IMR-90 (cell line): ENCODE results near the gene CNIH2. TPM values are rescaled to one million over a fixed set of nuclear protein-coding genes. Genes with fewer than 3 reads are reported as not detected.

Experiments
- ATAC-seq: fragments of 200-7000 bp; cut with Tn5 transposase; 2 replicates; pipeline ENCODE4 v1.9.1; 2020; ENCODE audit warnings: low read depth, mild to moderate bottlenecking, moderate library complexity
- BruUV-seq: library from RNA; stranded (reverse); fragments of 400-500 nt; replicated peaks from 2 replicates; lab custom pipeline; 2021; lab: Mats Ljungman, UMichigan
- CTCF ChIA-PET: fragments of 300-600 bp; formaldehyde crosslinking; extraction: SDS; loops from one replicate; lab custom pipeline; 2021; ENCODE audit warnings: antibody characterized with exemption; lab: Yijun Ruan, JAX
- POLR2A ChIA-PET: fragments of 300-600 bp; sonication (Branson Sonifier 250); formaldehyde crosslinking; loops from one replicate; lab custom pipeline; 2022; ENCODE audit warnings: antibody characterized with exemption; ENCODE audit not compliant: unreplicated experiment; lab: Charles Lee
- DNase-seq: peaks from one replicate; pipeline ENCODE4 v3.0.0; 2013
- H2AFZ ChIP-seq: replicated peaks from 2 replicates; pipeline ENCODE3; 2013; ENCODE audit warnings: low read length, mild to moderate bottlenecking; ENCODE audit not compliant: poor library complexity
- H2AK5ac ChIP-seq: 2 replicates; pipeline ENCODE4 v1.6.1; 2013; ENCODE audit warnings: low read depth, low read length, inconsistent platforms
- H2AK9ac ChIP-seq: replicated peaks from 2 replicates; pipeline ENCODE3; 2013; ENCODE audit warnings: mild to moderate bottlenecking, low read depth, low read length, moderate library complexity; ENCODE audit not compliant: poor library complexity
- H2BK120ac ChIP-seq: 2 replicates; pipeline ENCODE4 v1.6.1; 2013; ENCODE audit warnings: low read depth, low read length, inconsistent platforms
- H2BK15ac ChIP-seq: 3 replicates; pipeline ENCODE4 v1.6.1; 2013; ENCODE audit warnings: low read depth, low read length, inconsistent platforms
- H2BK20ac ChIP-seq: 2 replicates; pipeline ENCODE4 v1.6.1; 2013; ENCODE audit warnings: low read depth, mild to moderate bottlenecking, inconsistent platforms, low read length, moderate library complexity
- H2BK5ac ChIP-seq: 2 replicates; pipeline ENCODE4 v1.6.1; 2013; ENCODE audit warnings: mild to moderate bottlenecking, low read depth, low read length, inconsistent platforms; ENCODE audit not compliant: poor library complexity, severe bottlenecking
- H3K14ac ChIP-seq: replicated peaks from 2 replicates; pipeline ENCODE4 v1.6.1; 2013; ENCODE audit warnings: low read depth, low read length, inconsistent platforms
- H3K18ac ChIP-seq: 2 replicates; pipeline ENCODE4 v1.6.1; 2013; ENCODE audit warnings: low read depth, low read length, control low read depth
- H3K23ac ChIP-seq: 2 replicates; pipeline ENCODE4 v1.6.1; 2013; ENCODE audit warnings: low read depth, low read length, inconsistent platforms
- H3K27ac ChIP-seq: 2 replicates; pipeline ENCODE4 v1.5.1; 2013; ENCODE audit warnings: mild to moderate bottlenecking, control low read depth, low read length; ENCODE audit not compliant: insufficient read depth
- H3K27me3 ChIP-seq: 2 replicates; pipeline ENCODE4 v1.6.1; 2013; ENCODE audit warnings: low read length; ENCODE audit not compliant: control insufficient read depth, insufficient read depth
- H3K36me3 ChIP-seq: 2 replicates; pipeline ENCODE4 v1.6.1; 2013; ENCODE audit warnings: low read length, mixed read lengths; ENCODE audit not compliant: control insufficient read depth, insufficient read depth
- H3K4ac ChIP-seq: 2 replicates; pipeline ENCODE4 v1.6.1; 2013; ENCODE audit warnings: low read depth, low read length, inconsistent platforms
- H3K4me1 ChIP-seq: 2 replicates; pipeline ENCODE4 v1.6.1; 2013; ENCODE audit warnings: low read length, mixed read lengths; ENCODE audit not compliant: control insufficient read depth, insufficient read depth
- H3K4me2 ChIP-seq: 2 replicates; pipeline ENCODE4 v1.6.1; 2013; ENCODE audit warnings: low read depth, mild to moderate bottlenecking, control low read depth, low read length, moderate library complexity
- H3K4me3 ChIP-seq: 2 replicates; pipeline ENCODE4 v1.5.1; 2013; ENCODE audit warnings: low read depth, mild to moderate bottlenecking, control low read depth, low read length, moderate library complexity; ENCODE audit not compliant: insufficient read depth
- H3K56ac ChIP-seq: 2 replicates; pipeline ENCODE4 v1.6.1; 2013; ENCODE audit warnings: low read length, inconsistent platforms; ENCODE audit not compliant: insufficient read depth; ENCODE audit errors: extremely low read depth
- H3K79me1 ChIP-seq, 2 experiments: 2 replicates each; pipeline ENCODE4 v1.6.1; 2013; ENCODE audit warnings: low read length in 2 of 2, inconsistent platforms in 1 of 2, low read depth in 1 of 2
- H3K9ac ChIP-seq: 2 replicates; pipeline ENCODE4 v1.6.1; 2013; ENCODE audit warnings: low read depth, low read length, control low read depth
- H3K9me1 ChIP-seq: 2 replicates; pipeline ENCODE4 v1.6.1; 2013; ENCODE audit warnings: low read length, inconsistent platforms; ENCODE audit not compliant: insufficient read depth
- H3K9me3 ChIP-seq: 2 replicates; pipeline ENCODE4 v1.6.1; 2013; ENCODE audit warnings: low read length; ENCODE audit not compliant: control insufficient read depth, insufficient read depth
- H4K20me1 ChIP-seq: 2 replicates; pipeline ENCODE4 v1.6.1; 2013; ENCODE audit warnings: low read length, inconsistent platforms; ENCODE audit not compliant: insufficient read depth
- H4K5ac ChIP-seq: 2 replicates; pipeline ENCODE4 v1.6.1; 2013; ENCODE audit warnings: mild to moderate bottlenecking, low read depth, low read length, control low read depth
- H4K8ac ChIP-seq, 2 experiments: 2 replicates each; pipeline ENCODE4 v1.6.1; 2013; ENCODE audit warnings: low read depth in 2 of 2, low read length in 2 of 2, control low read depth in 1 of 2, inconsistent platforms in 1 of 2
- H4K91ac ChIP-seq: 2 replicates; pipeline ENCODE4 v1.6.1; 2013; ENCODE audit warnings: low read depth, low read length, inconsistent platforms; ENCODE audit not compliant: insufficient read depth
- BHLHE40 ChIP-seq: fragments of 150-350 bp; IDR thresholded peaks from 2 replicates; pipeline ENCODE4 v1.6.1; 2016; ENCODE audit warnings: mild to moderate bottlenecking, low read depth, low read length
- CHD1 ChIP-seq: IDR thresholded peaks from 2 replicates; pipeline ENCODE4 v1.6.1; 2012; ENCODE audit warnings: low read depth, low read length, improper control_type of control experiment
- CTCF ChIP-seq: conservative IDR thresholded peaks from 2 replicates; pipeline ENCODE4 v1.5.1; 2012; ENCODE audit warnings: mild to moderate bottlenecking, low read depth, low read length, improper control_type of control experiment
- ELK1 ChIP-seq: fragments of 150-350 bp; IDR thresholded peaks from 2 replicates; pipeline ENCODE4 v1.6.1; 2016; ENCODE audit warnings: low read depth, mild to moderate bottlenecking, low read length, moderate library complexity, borderline replicate concordance
- MAFK ChIP-seq: IDR thresholded peaks from 2 replicates; pipeline ENCODE4 v1.6.1; 2012; ENCODE audit warnings: low read depth, low read length, improper control_type of control experiment
- MXI1 ChIP-seq: IDR thresholded peaks from 2 replicates; pipeline ENCODE4 v1.6.1; 2012; ENCODE audit warnings: low read depth, mild to moderate bottlenecking, low read length, moderate library complexity, borderline replicate concordance
- NFE2L2 ChIP-seq: fragments of 150-350 bp; IDR thresholded peaks from 2 replicates; pipeline ENCODE4 v1.6.1; 2016; ENCODE audit warnings: low read depth, mild to moderate bottlenecking, low read length
- RCOR1 ChIP-seq: IDR thresholded peaks from 2 replicates; pipeline ENCODE4 v1.6.1; 2012; ENCODE audit warnings: mild to moderate bottlenecking, low read length, improper control_type of control experiment; ENCODE audit not compliant: insufficient replicate concordance
- RFX5 ChIP-seq: IDR thresholded peaks from 2 replicates; pipeline ENCODE4 v1.8.0; 2012; ENCODE audit warnings: low read depth, mild to moderate bottlenecking, low read length, moderate library complexity
- USF2 ChIP-seq: fragments of 150-350 bp; IDR thresholded peaks from 2 replicates; pipeline ENCODE4 v1.6.1; 2017; ENCODE audit warnings: mild to moderate bottlenecking, antibody characterized with exemption, low read length, low read depth
- WGBS, 2 experiments: methylation state at CpG; one replicate each; pipeline versions ENCODE4 v1.1.5 to v1.1.7; 2013; ENCODE audit warnings: missing lambda C conversion rate in 2 of 2; ENCODE audit not compliant: insufficient read length in 1 of 2; ENCODE audit errors: extremely low coverage in 2 of 2; 5-methylcytosine and 5-hydroxymethylcytosine counted together
- dilution Hi-C: fragments of 300-500 bp; cut with HindIII; formaldehyde crosslinking; loops from one replicate; pipeline ENCODE4 v1.14.3; 2018; ENCODE audit warnings: low sequenced_read_pairs; ENCODE audit not compliant: unreplicated experiment
- in situ Hi-C: fragments of 300-500 bp; cut with MboI; formaldehyde crosslinking; loops from 3 replicates; pipeline ENCODE4 v1.14.3; 2019; ENCODE audit warnings: low sequenced_read_pairs, inconsistent platforms, mixed read lengths
- intact Hi-C: fragments of 100-400 bp; cut with micrococcal nuclease; formaldehyde crosslinking; loops from 2 replicates; pipeline ENCODE4 v1.10.0; 2022
- polyA plus RNA-seq, 3 experiments: library from polyadenylated mRNA; depleted of rRNA; stranded (reverse); fragments of >200 nt; gene quantifications; 2 replicates each; pipeline ENCODE4 v1.2.3, GENCODE V29; 2012; ENCODE audit warnings: low replicate concordance in 1 of 3
- total RNA-seq: library from RNA; depleted of rRNA; stranded (reverse); fragments of >200 nt; gene quantifications from 2 replicates; pipeline ENCODE4 v1.2.3, GENCODE V29; 2012

CNIH2 gene
- total and polyA plus RNA-seq, 2 of the 4 experiments (the other 2 are of a cell fraction) = 0.54 to 3.4 TPM

GRCh38 chr11:66311470-66311964, 33.5 kb downstream of the CNIH2 start (continued):
- no peak for TF ChIP-seq BHLHE40

GRCh38 chr11:66311965-66312548, 34.1 kb downstream of the CNIH2 start:
- Histone ChIP-seq H4K20me1 (peaks cover 39% of the 10 kb centered on the region), H3K36me3 (no peaks in the 10 kb centered on the region), H3K27ac (peak overlapping the region; percentile 48), H2BK20ac (peak overlapping the region; percentile 13; the same call in 1 of the 2 replicates), H4K8ac (peak overlapping the region in 1 of 2 experiments; percentile 65; a peak in 2 of 4 replicates), H2BK15ac (peak overlapping the region; percentile 11; the same call in 1 of the 3 replicates), H3K4ac (peak overlapping the region; percentile 69), H3K14ac (peak overlapping the region; percentile 50), H3K4me3 (peak overlapping the region; percentile 63), H3K27me3 (peaks cover 4% of the 10 kb centered on the region), H4K5ac (0 out of 2 replicates have a peak overlapping the region, but pooled peaks have one; percentile 51), H3K4me2 (peak overlapping the region; percentile 92), H3K9ac (peak overlapping the region; percentile 20), H3K9me3 (no peaks in the 10 kb centered on the region), H3K18ac (peak overlapping the region; percentile 67), H2AFZ (peak overlapping the region; percentile 94), H3K56ac (no peak overlapping the region), H3K79me1 (peaks cover 0 to 31% of the 10 kb centered on the region in 2 experiments; a peak in 2 of 4 replicates), H2BK120ac (peak overlapping the region; percentile 75), H2BK5ac (peak overlapping the region; percentile 68), H2AK5ac (0 out of 2 replicates have a peak overlapping the region, but pooled peaks have one; percentile 18), H3K23ac (no peak overlapping the region), H4K91ac (peak overlapping the region; percentile 45; the same call in 1 of the 2 replicates), H3K4me1 (peaks cover 14% of the 10 kb centered on the region), H3K9me1 (no peaks in the 10 kb centered on the region), H2AK9ac (peak overlapping the region; percentile 84)
- BruUV-seq = no TSS peak
- ATAC-seq (peak; percentile 51), DNase-seq (peak; percentile 89)
- ChIA-PET POLR2A (interaction anchor here (0.6 to 2.9 kb wide), 8 partner anchors 10 to 485 kb away, joined by 3 to 23 read pairs (median 4); partner anchors contain the start of gene RIN1), CTCF (interaction anchor here (0.5 to 2.4 kb wide), 13 partner anchors 10 to 79 kb away, joined by 3 to 17 read pairs (median 5); partner anchors contain the start of genes B4GAT1, BRMS1 and RIN1)
- 0% methylated on average over 14 of the region's 44 CpGs; no CpG with 5 or more reads in 1 of the 2 experiments for WGBS, 2 experiments
- intact Hi-C loops (loop anchor here (1.0 kb wide), 3 partner anchors 16 to 74 kb away; partner anchors contain the start of gene RIN1), dilution Hi-C loops (no loop called here), in situ Hi-C loops (no loop called here)
- no peak for TF ChIP-seq RCOR1
- TF ChIP-seq USF2 = peak; percentile 13; the same call in 1 of the 2 replicates
- TF ChIP-seq CTCF = peak; percentile 97
- TF ChIP-seq MXI1 = peak; percentile 22; the same call in 1 of the 2 replicates
- TF ChIP-seq CHD1 = peak; percentile 42; the same call in 1 of the 2 replicates
- no peak for TF ChIP-seq RFX5
- TF ChIP-seq MAFK = no peak
- TF ChIP-seq ELK1 = no peak
- no peak for TF ChIP-seq NFE2L2
